Upper lobe of right lung (tissue), 1 donor: Measurements from ENCODE around the gene FHOD3. TPM values are rescaled to one million over a fixed set of nuclear protein-coding genes. Genes with fewer than 3 reads are reported as not detected.

Source experiments
- ATAC-seq: fragments of 200-7000 bp; cut with Tn5 transposase; one replicate; pipeline ENCODE4 v1.9.1; 2020; ENCODE audit warnings: mild to moderate bottlenecking, moderate library complexity
- DNase-seq: peaks from one replicate; pipeline ENCODE4 v3.0.0-alpha.2; 2020
- H3K27ac ChIP-seq: fragments of 200-600 bp; one replicate; pipeline ENCODE4 v1.8.0; 2022
- H3K27me3 ChIP-seq: fragments of 200-600 bp; one replicate; pipeline ENCODE4 v1.8.0; 2022; ENCODE audit warnings: mild to moderate bottlenecking
- H3K36me3 ChIP-seq: fragments of 200-600 bp; one replicate; pipeline ENCODE4 v1.8.0; 2022
- H3K4me1 ChIP-seq: fragments of 200-600 bp; one replicate; pipeline ENCODE4 v1.8.0; 2022
- H3K4me3 ChIP-seq: fragments of 200-600 bp; one replicate; pipeline ENCODE4 v1.8.0; 2022; ENCODE audit warnings: mild to moderate bottlenecking
- H3K9me3 ChIP-seq: fragments of 200-600 bp; one replicate; pipeline ENCODE4 v1.8.0; 2022
- intact Hi-C: fragments of 100-400 bp; cut with DNase I; formaldehyde crosslinking; loops from one replicate; pipeline ENCODE4 v1.11.0; 2022
- total RNA-seq: library from RNA; stranded (reverse); fragmentation: NEBNext Ultra II Directional; extraction: Animal tissue kit (Norgen Biotek cat#: 25700); gene quantifications from one replicate; pipeline ENCODE4 v1.2.1, GENCODE V29; 2021
- TF ChIP-seq, protein P1 (sequence below): fragments of 200-600 bp; IDR thresholded peaks from one replicate; pipeline ENCODE4 v1.8.0; 2022; ENCODE audit warnings: antibody characterized with exemption
- donor health status: DM: no; HTN: yes; CAD: no; lungs with severe emphysema.

Gene FHOD3
- total RNA-seq, 1 donor from 2014 or later: 1.9 TPM

DNA sequence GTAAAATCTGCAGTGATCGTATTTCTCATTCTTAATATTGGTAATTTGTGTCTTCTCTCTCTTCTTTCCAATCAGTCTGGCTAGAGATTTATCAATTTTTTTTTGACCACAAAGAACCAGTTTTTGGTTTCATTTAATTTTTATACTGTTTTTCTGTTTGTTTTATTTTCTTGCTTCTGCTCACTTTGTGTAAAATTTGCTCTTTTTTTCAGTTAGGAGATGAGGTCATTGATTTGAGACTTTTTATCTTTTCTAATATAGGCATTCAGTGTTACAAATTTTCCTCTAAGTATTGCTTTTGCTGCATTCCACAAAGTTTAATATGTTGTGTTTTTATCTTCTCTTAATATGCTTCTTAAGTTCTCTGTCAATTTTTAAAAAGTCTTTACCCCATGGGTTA lies 370.8 kb downstream of the FHOD3 start:
- Histone ChIP-seq H3K4me3 (no peak overlapping the region), H3K4me1 (peaks cover 13% of the 10 kb centered on the region), H3K9me3 (no peaks in the 10 kb centered on the region), H3K27ac (no peak overlapping the region), H3K36me3 (no peaks in the 10 kb centered on the region), H3K27me3 (no peaks in the 10 kb centered on the region)
- intact Hi-C loops: no loop called here
- TF ChIP-seq, protein P1, sequence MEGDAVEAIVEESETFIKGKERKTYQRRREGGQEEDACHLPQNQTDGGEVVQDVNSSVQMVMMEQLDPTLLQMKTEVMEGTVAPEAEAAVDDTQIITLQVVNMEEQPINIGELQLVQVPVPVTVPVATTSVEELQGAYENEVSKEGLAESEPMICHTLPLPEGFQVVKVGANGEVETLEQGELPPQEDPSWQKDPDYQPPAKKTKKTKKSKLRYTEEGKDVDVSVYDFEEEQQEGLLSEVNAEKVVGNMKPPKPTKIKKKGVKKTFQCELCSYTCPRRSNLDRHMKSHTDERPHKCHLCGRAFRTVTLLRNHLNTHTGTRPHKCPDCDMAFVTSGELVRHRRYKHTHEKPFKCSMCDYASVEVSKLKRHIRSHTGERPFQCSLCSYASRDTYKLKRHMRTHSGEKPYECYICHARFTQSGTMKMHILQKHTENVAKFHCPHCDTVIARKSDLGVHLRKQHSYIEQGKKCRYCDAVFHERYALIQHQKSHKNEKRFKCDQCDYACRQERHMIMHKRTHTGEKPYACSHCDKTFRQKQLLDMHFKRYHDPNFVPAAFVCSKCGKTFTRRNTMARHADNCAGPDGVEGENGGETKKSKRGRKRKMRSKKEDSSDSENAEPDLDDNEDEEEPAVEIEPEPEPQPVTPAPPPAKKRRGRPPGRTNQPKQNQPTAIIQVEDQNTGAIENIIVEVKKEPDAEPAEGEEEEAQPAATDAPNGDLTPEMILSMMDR: no peak
- DNase-seq: no peak
- ATAC-seq: no peak

DNA sequence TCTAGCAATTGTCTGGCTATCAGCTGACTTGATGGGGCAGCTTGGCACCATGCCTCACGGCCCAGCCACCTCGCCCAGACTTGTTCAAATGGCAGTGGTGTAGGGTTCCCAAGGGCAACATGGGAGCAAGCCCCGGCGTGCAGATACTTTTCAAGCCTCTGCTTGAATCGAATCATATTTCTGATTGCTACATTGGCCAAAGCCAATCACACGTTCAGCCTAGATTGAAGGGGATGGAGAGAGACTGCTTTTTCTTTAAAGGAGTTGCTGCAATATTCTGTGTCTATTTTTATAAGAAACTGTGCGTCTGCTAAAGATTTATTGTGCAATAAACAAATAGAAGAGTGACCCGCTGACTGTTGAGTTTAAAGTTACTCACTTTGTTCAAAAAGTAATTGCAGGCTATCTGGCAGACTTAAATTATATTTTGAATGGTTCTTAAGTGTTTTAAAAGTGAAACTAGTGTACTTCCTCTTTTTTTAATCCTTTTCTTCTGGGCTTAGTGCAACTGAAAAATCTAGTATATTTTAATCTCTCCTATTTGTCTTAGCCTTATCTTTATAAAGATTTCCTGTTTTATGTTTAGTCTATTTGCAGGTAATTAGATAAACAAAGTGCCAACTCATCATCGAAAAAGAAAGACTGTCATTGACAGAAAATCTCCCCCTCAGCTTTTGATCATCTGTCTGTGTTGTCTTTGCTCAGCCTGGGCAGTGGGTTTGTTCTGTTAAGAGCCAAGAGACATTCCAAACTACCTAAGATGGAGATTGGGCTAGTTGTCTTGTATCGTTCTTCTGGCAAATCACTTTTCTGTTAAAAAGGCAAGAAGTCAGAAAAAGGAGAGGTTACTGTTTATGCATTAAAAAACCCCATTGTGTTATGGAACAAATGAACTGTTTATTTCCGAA lies 375.2 kb downstream of the FHOD3 start:
- intact Hi-C loops: no loop called here
- Histone ChIP-seq H3K36me3 (no peaks in the 10 kb centered on the region), H3K4me1 (peaks cover 15% of the 10 kb centered on the region), H3K4me3 (peak overlapping the region; percentile 37), H3K9me3 (peaks cover 5% of the 10 kb centered on the region), H3K27ac (peak overlapping the region; percentile 58), H3K27me3 (no peaks in the 10 kb centered on the region)
- DNase-seq: peak; percentile 67
- TF ChIP-seq, protein P1: no peak
- ATAC-seq: peak; percentile 68

DNA sequence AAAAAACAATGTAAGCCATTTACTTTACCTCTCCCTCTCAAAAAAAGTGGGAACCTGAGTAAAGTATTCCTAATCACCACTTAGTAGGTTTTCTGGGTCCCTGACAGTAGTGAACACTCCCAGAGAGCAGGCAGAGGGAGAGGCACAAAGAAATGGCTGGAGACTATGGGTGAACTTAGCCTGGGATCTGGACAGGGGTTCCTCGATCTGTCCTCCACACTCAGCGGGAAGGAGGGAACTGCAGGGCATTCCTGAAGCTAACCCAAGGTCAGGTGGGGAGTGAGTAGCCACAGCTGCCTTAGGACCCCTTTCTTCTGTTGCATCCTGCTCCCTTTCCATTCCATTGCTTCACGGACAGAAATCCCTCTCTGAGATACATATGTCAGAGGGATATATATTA lies 375.9 kb downstream of the FHOD3 start:
- TF ChIP-seq, protein P1: no peak
- peaks cover 15% of the 10 kb centered on the region for H3K4me1 ChIP-seq
- no peak overlapping the region for H3K27ac ChIP-seq
- no peaks in the 10 kb centered on the region for H3K27me3 ChIP-seq
- no peaks in the 10 kb centered on the region for H3K36me3 ChIP-seq
- ATAC-seq: no peak
- no peak overlapping the region for H3K4me3 ChIP-seq
- H3K9me3 ChIP-seq: peaks cover 5% of the 10 kb centered on the region
- intact Hi-C loops: no loop called here
- no peak for DNase-seq

DNA sequence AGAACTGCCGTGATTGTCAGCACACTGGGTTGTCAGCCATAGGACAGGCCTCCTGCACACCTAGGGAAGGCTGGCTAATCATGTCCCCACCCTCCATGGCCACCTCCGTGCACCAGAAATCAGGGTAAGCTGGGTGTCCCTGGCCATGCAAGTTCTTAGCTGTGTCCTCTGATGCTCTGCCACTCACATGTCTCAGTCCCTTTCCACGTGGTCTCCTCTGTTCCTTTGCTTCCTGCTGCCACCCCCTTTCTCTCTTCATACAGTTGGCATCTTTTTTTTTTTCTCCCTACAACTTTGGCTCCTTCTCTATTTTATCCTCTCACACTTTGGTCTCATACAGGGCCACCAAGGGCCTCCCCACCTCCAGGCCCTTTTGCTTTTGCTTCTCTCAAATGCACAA lies 377.6 kb downstream of the FHOD3 start:
- H3K36me3 ChIP-seq: no peaks in the 10 kb centered on the region
- DNase-seq (no peak), ATAC-seq (no peak)
- intact Hi-C loops: no loop called here
- TF ChIP-seq, protein P1: no peak
- no peaks in the 10 kb centered on the region for H3K27me3 ChIP-seq
- H3K4me1 ChIP-seq: peaks cover 15% of the 10 kb centered on the region
- no peak overlapping the region for H3K4me3 ChIP-seq
- peaks cover 5% of the 10 kb centered on the region for H3K9me3 ChIP-seq
- no peak overlapping the region for H3K27ac ChIP-seq

DNA sequence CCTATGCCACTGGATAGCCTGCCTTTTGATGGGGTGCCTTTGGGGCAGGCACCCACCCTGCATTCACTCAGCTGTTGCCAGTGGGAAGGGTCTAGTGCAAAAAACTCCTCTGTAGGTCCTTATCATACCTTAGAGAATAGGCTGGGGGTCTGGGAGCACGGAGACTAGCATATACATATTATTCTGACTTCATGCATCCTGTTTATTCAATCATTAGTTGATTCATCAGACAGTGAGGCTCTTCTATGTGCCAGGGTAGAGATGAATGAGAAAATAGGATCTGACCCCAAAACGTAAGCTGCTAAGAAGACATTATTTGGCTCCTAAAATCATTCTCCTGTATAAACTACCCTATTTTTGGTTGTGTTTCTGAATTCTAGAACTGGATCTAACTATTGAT lies 378.0 kb downstream of the FHOD3 start:
- ATAC-seq: no peak
- intact Hi-C loops: no loop called here
- peaks cover 15% of the 10 kb centered on the region for H3K4me1 ChIP-seq

More for the DNA sequence above, 378.0 kb downstream of the FHOD3 start:
- TF ChIP-seq, protein P1: no peak
- H3K27ac ChIP-seq: no peak overlapping the region
- no peak for DNase-seq
- H3K4me3 ChIP-seq: no peak overlapping the region
- no peaks in the 10 kb centered on the region for H3K27me3 ChIP-seq
- H3K36me3 ChIP-seq: no peaks in the 10 kb centered on the region
- peaks cover 5% of the 10 kb centered on the region for H3K9me3 ChIP-seq
